ENCODE data around the gene NANOS1.

GRCh38 chr10:118980135-118980865 lies 49.2 kb upstream of the NANOS1 start:
- TF ChIP-seq CTCF (IDR thresholded peaks at IDR 0.05) = no peak
- no peak for TF ChIP-seq EZH2 (IDR thresholded peaks at IDR 0.05)
- TF ChIP-seq EZH2phosphoT487 (IDR thresholded peaks at IDR 0.05) = no peak
